ENCODE measurements around the gene CREG1.

The CREG1 gene

DNA sequence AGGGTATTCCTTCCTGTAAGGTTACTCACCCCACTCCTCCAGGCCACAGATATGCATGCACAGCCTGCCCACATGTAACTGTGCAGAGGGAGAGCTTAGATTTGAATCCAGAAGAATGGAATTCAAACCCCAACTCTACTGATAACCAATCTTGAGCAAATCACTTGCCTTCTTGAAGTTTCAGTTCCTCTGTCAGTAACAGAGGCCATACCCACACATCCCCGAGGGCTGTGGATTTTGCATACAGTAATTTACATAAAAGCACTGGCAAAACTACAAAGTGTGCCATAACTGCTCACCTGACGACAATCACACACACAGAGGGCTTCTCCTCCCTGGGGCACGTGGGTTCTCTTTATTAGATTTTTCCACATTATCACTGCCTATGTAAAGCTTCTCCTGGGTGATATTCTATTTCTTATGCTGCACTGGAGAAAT is 53.9 kb downstream of the CREG1 start:
- H3K27me3 ChIP-seq (ENCODE audit: insufficient read depth, low read depth) = no peaks in the 10 kb centered on the region

GRCh38 chr1:167499106-167499505 is 54.5 kb downstream of the CREG1 start:
- Histone ChIP-seq H3K79me2 (ENCODE audit: insufficient read depth, low read depth) (no peaks in the 10 kb centered on the region), H3K27me3 (ENCODE audit: insufficient read depth, low read depth) (no peaks in the 10 kb centered on the region), H2AFZ (ENCODE audit: low read depth) (peak overlapping the region; percentile 85; the same call in 1 of the 2 replicates), H3K27ac (peak overlapping the region; percentile 60), H4K20me1 (ENCODE audit: insufficient read depth) (no peaks in the 10 kb centered on the region), H3K9ac (no peak overlapping the region; the same call in 1 of the 2 replicates), H3K36me3 (ENCODE audit: insufficient read depth) (no peaks in the 10 kb centered on the region), H3K4me3 (IDR thresholded peaks at IDR 0.05; ENCODE audit: insufficient read depth, low read depth, low read length) (peak overlapping the region; percentile 39), H3K4me1 (ENCODE audit: low read depth, poor library complexity, severe bottlenecking) (peaks cover 66% of the 10 kb centered on the region), H3K4me2 (peak overlapping the region; percentile 72)
- TF ChIP-seq, protein P1, sequence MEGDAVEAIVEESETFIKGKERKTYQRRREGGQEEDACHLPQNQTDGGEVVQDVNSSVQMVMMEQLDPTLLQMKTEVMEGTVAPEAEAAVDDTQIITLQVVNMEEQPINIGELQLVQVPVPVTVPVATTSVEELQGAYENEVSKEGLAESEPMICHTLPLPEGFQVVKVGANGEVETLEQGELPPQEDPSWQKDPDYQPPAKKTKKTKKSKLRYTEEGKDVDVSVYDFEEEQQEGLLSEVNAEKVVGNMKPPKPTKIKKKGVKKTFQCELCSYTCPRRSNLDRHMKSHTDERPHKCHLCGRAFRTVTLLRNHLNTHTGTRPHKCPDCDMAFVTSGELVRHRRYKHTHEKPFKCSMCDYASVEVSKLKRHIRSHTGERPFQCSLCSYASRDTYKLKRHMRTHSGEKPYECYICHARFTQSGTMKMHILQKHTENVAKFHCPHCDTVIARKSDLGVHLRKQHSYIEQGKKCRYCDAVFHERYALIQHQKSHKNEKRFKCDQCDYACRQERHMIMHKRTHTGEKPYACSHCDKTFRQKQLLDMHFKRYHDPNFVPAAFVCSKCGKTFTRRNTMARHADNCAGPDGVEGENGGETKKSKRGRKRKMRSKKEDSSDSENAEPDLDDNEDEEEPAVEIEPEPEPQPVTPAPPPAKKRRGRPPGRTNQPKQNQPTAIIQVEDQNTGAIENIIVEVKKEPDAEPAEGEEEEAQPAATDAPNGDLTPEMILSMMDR (conservative IDR thresholded peaks at IDR 0.05; ENCODE audit: low read depth, low read length) = no peak

More for the DNA sequence above, 53.9 kb downstream of the CREG1 start:
- Histone ChIP-seq H3K4me3 (IDR thresholded peaks at IDR 0.05; ENCODE audit: insufficient read depth, low read depth, low read length) (peak overlapping the region; percentile 39), H3K36me3 (ENCODE audit: insufficient read depth) (no peaks in the 10 kb centered on the region), H3K9ac (no peak overlapping the region), H3K4me1 (ENCODE audit: low read depth, poor library complexity, severe bottlenecking) (peaks cover 60% of the 10 kb centered on the region), H3K27ac (peak overlapping the region; percentile 60), H3K79me2 (ENCODE audit: insufficient read depth, low read depth) (no peaks in the 10 kb centered on the region), H2AFZ (ENCODE audit: low read depth) (peak overlapping the region; percentile 85; the same call in 1 of the 2 replicates), H3K4me2 (peak overlapping the region; percentile 72), H4K20me1 (ENCODE audit: insufficient read depth) (no peaks in the 10 kb centered on the region)
- TF ChIP-seq, protein P1 (conservative IDR thresholded peaks at IDR 0.05; ENCODE audit: low read depth, low read length) = no peak

DNA sequence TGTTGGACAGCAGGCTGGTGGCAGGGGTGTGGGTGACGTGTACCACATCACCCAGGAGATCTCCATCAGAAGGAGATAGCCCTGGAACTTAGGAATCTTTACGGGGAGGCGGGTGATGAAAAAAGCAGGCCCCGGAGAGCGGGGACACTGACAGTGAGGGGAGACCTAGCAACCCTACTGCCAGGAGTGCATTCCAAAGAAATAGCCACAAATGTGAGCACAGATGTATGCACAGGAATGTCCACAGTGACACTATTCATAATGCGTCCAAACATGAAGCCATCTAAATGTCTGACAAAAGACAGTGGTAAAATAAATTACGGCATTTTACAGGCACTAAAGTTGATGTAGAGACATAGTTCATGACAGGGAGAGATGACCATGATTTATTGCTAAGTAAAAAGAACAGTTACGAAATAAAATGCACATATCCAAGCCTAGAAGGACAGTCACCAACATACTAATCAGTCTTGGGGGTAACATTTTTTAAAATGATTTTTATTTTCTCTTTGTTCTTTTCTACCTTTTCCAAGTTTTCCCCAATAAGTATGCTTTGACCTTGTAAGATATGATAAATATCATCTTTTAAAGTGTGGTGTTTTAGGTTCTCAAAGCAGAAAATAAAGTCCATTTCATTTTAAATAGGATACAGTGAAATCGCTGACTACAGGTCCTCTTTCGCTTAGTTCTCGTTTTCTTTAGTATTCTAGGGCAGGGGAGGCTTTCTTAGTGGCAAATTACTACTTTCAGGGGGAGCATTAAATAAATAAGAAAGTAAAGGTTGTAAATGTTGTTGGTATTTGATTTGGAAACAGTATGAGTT is 56.6 kb downstream of the CREG1 start:
- Histone ChIP-seq H3K36me3 (ENCODE audit: insufficient read depth) (no peaks in the 10 kb centered on the region), H3K4me3 (IDR thresholded peaks at IDR 0.05; ENCODE audit: insufficient read depth, low read depth, low read length) (no peak overlapping the region), H3K4me2 (no peak overlapping the region), H2AFZ (ENCODE audit: low read depth) (no peak overlapping the region), H3K4me1 (ENCODE audit: low read depth, poor library complexity, severe bottlenecking) (peaks cover 84% of the 10 kb centered on the region), H3K27me3 (ENCODE audit: insufficient read depth, low read depth) (no peaks in the 10 kb centered on the region), H4K20me1 (ENCODE audit: insufficient read depth) (no peaks in the 10 kb centered on the region), H3K79me2 (ENCODE audit: insufficient read depth, low read depth) (no peaks in the 10 kb centered on the region), H3K9ac (no peak overlapping the region), H3K27ac (no peak overlapping the region)
- TF ChIP-seq, protein P1 (conservative IDR thresholded peaks at IDR 0.05; ENCODE audit: low read depth, low read length) = no peak

DNA sequence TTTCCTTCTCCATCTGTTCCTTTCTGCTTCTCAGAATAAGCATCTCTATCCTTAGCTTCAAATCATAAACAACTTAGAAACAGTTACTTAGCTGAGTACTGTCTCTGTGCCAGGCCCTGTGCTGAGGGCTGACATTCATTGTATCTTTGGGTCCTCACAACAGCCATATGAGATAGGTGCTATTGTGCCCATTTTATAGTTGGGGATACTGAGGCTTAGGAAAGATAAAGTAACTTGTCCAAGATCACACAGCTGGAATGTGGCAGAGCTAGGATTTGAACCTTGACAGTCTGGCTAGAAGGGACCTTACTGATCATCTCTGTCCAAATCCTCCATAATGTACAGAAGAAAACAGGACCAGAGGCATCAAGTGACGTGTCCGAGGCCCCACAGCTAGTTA is 60.2 kb downstream of the CREG1 start:
- H3K27ac ChIP-seq = peak overlapping the region; percentile 92
- no peaks in the 10 kb centered on the region for H4K20me1 ChIP-seq (ENCODE audit: insufficient read depth)
- peak overlapping the region; percentile 16 for H3K4me3 ChIP-seq (IDR thresholded peaks at IDR 0.05; ENCODE audit: insufficient read depth, low read depth, low read length)
- peak overlapping the region; percentile 93 for H3K4me2 ChIP-seq
- H3K36me3 ChIP-seq (ENCODE audit: insufficient read depth) = no peaks in the 10 kb centered on the region
- H3K4me1 ChIP-seq (ENCODE audit: low read depth, poor library complexity, severe bottlenecking) = peaks cover 76% of the 10 kb centered on the region
- H3K79me2 ChIP-seq (ENCODE audit: insufficient read depth, low read depth) = no peaks in the 10 kb centered on the region
- peak overlapping the region; percentile 64; the same call in 1 of the 2 replicates for H2AFZ ChIP-seq (ENCODE audit: low read depth)
- H3K27me3 ChIP-seq (ENCODE audit: insufficient read depth, low read depth) = no peaks in the 10 kb centered on the region
- TF ChIP-seq, protein P1 (conservative IDR thresholded peaks at IDR 0.05; ENCODE audit: low read depth, low read length) = no peak
- peak overlapping the region; percentile 74; the same call in 1 of the 2 replicates for H3K9ac ChIP-seq
